Muscle of arm (tissue), 14 donors: Measurements from ENCODE around the gene CCL26. TPM values are rescaled to one million over a fixed set of nuclear protein-coding genes. Genes with fewer than 3 reads are reported as not detected.

Experiments
- DNase-seq: peaks from one replicate; pipeline ENCODE4 v3.0.0-alpha.2; 2013
- long read RNA-seq, 11 donors: transcript quantifications; one replicate each; lab custom pipeline, GENCODE V29; 2026
- polyA plus RNA-seq, 12 donors: library from polyadenylated mRNA; unstranded; fragments of 120-200 nt; gene quantifications; one replicate each; pipeline ENCODE4 v1.2.1, GENCODE V29; 2013; ENCODE audit not compliant: insufficient read length in 12 of 12

Gene CCL26, protein sequence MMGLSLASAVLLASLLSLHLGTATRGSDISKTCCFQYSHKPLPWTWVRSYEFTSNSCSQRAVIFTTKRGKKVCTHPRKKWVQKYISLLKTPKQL
- polyA plus RNA-seq: 1 to 10 TPM in 4 of 12 donors, under 1 TPM in 6, not detected in 2; 0.36 to 2.1 (median 0.91) TPM
- long read RNA-seq, donor 1: 0 reads
- long read RNA-seq, donor 2, partial matches to known transcripts: 0 of 1 reads
- long read RNA-seq, donor 2, other reads (novel, unspliced or antisense): 0 of 1 reads
- long read RNA-seq, donor 3: 0 reads
- long read RNA-seq, donor 4: 0 reads
- long read RNA-seq, donor 5: 0 reads
- long read RNA-seq, donor 6: 0 reads
- long read RNA-seq, donor 7, partial matches to known transcripts: 0 of 1 reads
- long read RNA-seq, donor 7, other reads (novel, unspliced or antisense): 0 of 1 reads
- long read RNA-seq, donor 8, partial matches to known transcripts: 0 of 2 reads
- long read RNA-seq, donor 8, other reads (novel, unspliced or antisense): 0 of 2 reads
- long read RNA-seq, donor 9, partial matches to known transcripts: 0 of 3 reads
- long read RNA-seq, donor 9, other reads (novel, unspliced or antisense): 0 of 3 reads
- long read RNA-seq, donor 10, partial matches to known transcripts: 0 of 1 reads
- long read RNA-seq, donor 10, other reads (novel, unspliced or antisense): 0 of 1 reads
- long read RNA-seq, donor 11: 0 reads

DNA sequence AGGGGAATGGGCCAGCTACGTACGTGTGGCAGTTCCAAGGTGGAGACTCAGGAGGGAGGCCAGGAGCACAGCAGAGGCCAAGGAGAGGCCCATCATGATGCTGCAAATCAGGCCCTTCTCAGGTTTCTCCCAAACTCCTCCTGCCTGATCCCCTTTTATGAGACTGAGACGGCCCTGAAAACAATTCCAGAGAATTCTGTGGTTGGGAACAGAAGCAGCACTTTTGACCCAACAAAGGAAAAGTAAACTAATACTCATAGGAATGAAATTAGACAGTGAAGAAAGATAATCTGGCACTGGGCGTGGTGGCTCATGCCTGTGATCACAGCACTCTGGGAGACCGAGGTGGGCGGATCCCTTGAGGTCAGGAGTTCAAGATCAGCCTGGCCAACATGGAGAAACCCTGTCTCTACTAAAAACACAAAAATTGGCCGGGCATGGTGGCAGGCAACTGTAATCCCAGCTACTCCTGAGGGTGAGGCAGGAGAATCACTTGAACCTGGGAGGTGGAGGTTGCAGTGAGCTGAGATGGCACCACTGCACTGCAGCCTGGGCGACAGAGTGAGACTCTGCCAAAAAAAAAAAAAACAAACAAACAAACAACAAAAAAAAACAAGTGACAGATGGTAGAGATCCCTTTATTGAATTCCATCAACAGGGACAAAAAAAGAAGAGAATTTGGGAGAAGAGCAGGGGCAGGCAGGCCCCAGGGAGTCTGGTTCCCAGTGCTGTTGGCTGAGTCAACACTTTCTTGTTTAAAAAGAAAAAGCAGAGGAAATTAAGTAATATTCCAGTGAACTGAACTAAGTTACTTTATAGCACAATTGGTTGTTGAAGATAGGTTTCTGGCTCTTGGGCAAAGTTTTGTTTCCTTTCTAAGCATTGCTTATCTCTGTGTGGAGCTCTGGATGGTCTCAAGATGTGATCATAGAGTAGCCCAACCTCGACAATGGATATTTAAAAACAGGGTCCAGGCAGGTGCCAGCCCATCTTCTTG is at the start of gene CCL26:
CCL26 (minus strand) TSS at position 131 of the 997 bp plus-strand sequence; CDS start at position 96, 35 bp downstream.
- DNase-seq: no peak

DNA sequence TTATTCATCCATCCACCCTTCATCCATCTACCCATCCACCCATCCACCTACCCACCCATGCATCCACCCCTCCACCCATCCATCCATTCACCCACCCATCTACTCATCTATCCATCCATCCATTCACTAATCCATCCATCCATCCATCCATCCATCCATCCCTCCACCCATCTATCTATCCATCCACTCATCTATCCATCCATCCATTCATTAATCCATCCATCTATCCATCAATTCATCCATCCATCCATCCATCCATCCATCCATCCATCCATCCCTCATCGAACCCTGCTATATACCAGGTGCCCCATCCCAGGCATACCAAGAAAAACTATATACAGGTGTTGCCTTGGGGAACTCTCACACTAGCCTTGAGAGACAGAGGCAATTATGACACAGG is 48.7 kb upstream of the CCL26 start:
- no peak for DNase-seq

DNA sequence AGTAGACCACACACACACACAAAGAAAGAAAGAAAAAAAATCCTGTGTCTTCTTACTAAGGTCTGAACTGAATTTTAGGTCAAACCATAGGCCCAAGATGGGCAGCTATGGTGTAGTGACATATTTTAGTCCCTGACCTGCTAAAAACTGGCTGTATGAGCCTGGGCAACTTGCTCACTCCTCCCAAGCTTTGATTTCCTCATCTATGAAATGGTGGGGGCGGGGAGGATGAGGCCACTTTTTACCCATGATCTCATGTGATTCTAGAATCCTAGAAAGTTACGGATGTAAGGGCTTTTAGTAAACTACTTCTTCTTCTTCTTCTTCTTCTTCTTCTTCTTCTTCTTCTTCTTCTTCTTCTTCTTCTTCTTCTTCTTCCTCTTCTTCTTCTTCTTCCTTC is 47.7 kb upstream of the CCL26 start:
- peak; percentile 12 for DNase-seq

DNA sequence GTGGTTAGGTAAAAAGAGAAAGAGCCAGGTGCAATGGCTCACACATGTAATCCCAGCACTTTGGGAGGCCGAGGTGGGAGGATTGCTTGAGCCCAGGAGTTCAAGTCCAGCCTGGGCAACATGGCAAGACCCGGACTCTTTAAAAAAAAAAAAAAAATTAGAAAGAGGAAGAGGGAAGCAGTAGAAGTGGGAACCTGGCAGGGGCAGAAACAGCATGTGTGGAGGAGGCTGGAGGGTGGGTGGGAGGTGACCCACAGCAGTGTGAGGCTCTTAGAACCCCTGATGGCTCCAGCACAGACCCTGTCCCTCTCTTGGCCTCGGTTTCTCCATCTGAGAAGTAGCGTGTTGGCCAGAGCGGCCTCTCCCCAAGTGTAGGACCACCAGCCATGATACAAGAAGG is 46.5 kb upstream of the CCL26 start:
- no peak for DNase-seq

DNA sequence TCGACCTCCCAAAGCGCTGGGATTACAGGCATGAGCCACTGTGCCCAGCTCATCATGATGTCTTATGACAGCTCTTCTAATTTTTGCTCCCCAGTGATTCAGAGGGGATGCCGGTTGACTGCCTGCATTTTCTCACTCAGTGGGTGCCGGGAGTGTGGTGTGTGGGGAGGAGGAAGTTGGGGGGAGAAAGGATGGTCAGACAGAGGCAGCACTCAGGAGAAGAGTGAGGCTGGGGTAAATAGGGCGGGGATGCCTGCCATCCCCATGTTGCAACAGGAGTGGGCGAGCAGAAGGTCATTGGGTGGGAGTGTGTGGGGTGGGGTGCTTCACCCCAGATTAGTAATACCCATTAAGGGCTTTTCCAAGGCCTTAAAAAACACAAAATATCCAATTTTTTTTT is 45.1 kb upstream of the CCL26 start:
- DNase-seq: no peak

DNA sequence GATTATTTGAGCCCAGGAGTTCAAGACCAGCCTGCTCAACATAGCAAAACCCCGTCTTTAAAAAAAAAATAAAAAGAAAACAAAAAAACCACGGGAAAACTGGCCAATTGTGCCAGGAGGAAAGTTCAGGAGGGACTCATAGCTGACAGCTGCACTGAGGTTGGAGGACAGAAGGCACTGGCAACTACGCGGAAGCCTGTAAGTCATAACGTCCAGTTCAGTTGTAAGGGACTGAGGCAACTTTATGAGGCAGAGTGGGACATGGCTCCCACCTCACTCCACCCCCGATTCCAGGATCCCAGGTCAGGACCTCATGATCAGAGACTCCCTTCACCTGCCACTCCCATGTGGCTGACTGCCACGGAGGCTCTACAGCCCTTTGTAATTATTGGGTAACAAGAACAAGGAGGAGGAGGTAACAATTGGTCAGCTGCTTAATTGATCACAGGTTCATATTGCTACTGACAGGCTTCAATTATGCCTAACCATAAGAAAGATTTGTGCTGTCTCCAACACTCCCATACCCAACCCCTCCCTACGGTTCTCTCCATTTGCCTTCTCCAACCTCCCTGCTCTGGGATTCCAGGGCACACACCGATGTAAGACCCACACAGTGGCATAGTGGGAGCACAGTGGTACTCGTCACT is 43.5 kb upstream of the CCL26 start:
- no peak for DNase-seq

DNA sequence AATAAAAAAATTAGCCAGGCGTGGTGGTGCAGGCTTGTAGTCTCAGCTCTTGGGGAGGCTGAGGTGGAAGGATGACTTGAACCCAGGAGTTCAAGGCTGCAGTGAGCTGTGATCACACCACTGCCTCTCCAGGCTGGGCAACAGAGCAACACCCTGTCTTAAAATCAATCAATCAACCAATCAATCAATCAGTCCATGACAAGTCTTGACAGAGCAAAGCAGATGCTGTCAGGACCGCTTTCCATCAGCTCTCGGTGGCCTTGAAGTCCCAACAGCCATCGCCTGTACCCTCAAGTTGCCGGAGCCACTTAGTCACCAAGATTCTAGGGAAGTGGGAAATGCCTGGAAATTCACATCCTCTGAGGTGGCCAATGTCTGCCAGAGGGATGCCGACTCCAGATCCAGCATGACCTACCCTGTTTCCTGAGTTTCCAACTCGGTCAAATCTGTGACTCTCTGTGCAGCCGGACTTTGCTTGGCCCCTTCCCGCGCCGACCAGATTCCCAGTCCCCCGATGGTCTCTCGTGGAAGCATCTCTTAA is 42.5 kb upstream of the CCL26 start:
- no peak for DNase-seq

DNA sequence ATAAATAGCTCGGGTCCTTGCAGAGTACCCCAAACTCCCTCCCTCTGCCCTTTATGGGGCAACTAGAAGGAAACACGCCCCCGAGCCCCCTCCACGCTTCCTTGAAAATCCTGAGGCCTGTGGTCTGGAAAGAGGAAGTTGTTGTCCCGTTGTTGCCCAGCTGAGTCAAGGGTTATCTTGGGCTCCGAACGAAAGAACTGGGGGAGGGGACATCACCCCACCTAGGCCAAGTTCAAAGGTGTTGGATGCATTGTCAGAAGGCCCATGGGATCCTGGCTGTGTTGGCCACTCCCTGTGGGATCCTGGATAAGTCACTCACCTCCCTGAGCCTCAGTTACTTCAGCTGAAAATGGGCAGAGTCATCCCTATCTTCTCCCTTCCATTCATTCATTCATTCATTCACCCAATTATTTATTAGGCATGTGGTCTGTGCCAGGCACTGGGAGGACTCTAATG is 41.8 kb upstream of the CCL26 start, which contains the start of gene CCL24:
CCL24 (minus strand) TSS at position 26 of the 456 bp plus-strand sequence. CDS start 91 bp downstream, outside the sequence.
- no peak for DNase-seq

DNA sequence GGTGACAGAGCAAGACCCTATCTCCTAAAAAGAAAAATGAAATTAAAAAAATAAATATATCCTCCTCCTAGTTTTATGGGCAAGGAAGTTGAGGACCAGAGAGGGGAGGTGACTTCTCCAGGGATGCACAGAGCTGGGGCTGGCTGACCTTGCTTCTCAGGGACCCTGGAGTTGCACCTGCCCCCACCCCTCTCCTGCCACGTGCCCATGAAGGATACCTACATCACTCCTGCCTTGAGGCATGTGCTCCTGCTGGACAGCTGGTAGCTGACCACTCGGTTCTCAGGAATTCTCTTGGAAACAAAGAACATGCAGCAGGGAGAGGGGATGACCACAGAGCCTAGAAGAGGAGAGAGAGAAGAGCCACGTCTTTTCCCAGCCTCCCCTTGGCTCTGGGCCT is 41.1 kb upstream of the CCL26 start:
- DNase-seq: no peak

DNA sequence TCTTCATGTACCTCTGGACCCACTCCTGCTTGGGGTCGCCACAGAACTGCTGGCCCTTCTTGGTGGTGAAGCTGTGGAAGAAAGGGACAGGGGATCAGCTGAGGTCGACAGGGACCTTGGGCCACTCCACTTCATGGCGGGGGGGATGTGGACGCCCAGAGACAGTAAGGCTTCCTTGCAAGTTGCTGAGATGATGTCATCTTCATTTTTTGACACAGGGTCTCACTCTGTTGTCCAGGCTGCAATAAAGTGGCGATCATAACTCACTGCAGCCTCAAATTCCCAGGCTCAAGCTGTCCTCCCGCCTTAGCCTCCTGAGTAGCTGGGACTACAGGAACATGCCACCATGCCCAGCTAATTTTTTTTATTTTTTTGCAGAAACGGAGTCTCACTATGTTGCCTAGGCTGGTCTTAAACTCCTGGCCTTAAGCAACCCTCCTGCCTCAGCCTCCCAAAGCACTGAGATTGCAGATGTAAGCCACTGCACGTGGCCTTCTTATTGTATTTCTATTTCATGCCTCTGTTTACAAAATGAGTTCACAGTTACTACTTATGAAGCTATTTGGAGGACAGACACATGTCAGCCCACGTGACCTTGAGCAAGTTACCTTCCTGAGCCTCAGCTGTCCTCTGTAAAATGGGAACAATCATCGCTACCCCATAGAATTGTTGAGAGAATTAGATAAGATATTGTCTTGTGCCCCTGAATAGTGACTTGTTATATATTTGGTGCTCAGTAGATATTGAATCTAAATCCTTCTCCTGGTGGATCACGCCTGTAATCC is 40.1 kb upstream of the CCL26 start:
- no peak for DNase-seq

DNA sequence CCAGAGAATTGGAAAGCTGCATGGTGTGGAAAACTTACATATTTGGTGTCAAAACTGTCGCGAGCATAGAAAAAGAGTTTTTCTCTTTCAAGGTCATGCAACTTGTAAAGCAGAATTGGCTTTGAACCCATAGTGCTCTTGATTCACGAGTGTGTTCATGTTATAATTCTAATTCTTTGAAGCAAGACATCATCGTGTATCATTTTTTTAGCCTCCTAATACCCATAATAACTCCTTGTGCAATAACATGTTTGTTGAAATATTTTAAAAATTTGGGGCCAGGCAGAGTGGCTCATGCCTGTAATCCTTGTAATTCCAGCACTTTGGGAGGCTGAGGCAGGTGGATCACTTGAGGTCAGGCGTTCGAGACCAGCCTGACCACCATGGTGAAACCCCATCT is 37.4 kb upstream of the CCL26 start:
- DNase-seq: no peak

DNA sequence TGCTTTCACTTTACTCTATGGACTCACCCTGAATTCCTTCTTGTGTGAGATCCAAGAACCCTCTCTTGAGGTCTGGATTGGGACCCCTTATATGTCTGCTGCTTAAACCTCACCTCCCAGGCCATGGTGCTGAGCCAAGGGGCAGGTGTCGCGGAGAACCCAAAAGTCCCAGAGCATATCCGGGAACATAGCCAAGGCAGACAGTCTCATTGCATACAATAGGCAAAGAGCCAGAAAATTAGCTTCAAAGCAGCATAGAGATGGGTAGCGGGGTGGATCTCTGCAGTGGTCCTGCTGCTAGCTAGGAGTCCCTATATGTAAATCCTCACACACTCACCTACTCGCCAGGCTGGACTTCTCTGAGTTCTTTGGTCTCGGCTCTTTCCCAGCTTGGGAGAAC is 36.1 kb upstream of the CCL26 start:
- DNase-seq: no peak

DNA sequence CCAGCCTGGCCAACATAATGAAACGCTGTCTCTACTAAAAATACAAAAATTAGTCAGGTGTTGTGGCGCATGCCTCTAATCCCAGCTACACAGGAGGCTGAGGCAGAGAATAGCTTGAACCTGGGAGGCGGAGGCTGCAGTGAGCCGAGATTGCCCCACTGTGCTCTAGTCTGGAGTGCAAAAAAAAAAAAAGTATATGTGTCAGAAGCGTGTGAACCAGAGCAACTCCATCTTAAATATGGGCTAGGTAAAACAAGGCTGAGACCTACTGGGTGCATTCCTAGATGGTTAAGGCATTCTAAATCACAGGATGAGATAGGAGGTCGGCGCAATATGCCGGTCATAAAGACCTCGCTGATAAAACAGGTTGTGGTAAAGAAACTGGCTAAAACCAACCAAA is 35.4 kb upstream of the CCL26 start:
- no peak for DNase-seq

DNA sequence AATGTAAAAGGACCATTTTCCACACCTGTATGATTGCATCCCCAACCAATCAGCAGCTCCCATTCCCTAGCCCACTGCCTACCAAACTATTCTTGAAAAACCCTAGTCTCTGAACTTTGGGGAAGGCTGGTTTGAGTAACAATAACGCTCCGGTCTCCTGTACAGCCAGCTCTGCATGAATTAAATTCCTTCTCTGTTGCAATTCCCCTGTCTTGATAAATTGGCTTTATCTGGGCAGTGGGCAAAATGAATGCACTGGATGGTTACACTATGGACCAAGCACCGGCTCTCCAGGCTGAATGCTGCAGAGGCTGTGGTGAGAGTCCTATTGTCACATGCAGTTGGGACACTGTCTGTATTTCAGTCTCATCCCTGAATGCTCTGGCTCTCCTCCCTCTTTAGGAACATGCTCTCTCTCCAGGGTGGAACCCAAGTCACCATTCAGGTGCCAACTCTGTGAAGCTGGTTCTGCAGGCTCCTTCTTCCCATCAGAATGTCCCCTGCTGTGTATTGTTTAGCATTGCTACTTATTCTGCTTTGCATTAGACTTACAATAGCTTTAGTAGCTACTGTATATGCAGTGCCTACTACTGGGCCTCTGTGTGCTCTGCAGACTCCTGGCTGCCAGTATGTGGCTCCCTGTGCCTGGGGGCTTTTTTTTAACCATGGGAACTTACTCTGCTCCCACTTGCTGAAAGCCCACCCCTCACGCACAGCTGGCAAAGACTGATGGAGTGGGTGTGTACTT is 34.7 kb upstream of the CCL26 start:
- DNase-seq: no peak

DNA sequence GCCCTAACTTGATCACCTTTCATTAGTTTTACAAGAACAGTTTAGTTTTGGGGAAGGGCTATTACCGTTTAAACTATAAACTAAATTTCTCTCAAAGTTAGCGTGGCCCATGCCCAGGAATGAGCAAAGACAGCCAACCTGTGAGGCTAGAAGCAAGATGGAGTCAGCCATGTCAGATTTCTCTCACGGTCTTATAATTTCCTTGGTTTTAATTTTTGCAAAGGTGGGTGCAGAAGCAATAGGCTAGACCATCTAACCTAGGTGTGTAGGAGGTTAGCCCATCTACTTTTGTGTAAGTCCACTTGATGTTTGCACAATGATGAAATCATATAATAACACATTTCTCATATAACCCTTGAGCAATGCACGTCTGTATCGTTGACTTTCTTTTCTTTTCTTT is 32.7 kb upstream of the CCL26 start:
- DNase-seq: no peak

DNA sequence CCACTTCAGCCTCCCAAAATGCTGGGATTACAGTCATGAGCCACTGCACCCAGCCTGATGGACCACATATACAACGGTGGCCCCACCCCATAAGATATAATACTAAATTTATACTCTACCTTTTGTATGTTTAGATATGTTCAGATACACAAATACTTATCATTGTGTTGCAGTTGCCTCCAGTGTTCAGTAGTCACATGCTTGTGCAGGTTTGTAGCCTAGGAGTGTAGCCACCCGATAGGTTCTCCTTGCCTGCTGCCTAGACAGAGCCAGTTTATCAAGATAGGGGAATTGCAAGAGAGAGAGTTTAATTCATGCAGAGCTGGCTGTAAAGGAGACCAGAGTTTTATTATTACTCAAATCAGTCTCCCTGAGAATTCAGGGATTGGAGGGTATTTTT is 32.0 kb upstream of the CCL26 start:
- no peak for DNase-seq

DNA sequence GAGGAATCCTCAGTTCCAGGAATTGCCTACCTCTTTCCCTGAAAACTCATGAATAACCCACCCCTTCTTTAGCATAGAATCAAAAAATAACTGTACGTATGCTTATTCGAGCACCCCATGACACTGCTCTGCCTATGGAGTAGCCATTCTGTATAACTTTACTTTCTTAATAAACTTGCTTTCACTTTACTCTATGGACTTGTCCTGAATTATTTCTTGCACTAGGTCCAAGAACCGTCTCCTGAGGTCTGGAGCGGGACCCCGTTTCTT is 30.5 kb upstream of the CCL26 start:
- DNase-seq: no peak

DNA sequence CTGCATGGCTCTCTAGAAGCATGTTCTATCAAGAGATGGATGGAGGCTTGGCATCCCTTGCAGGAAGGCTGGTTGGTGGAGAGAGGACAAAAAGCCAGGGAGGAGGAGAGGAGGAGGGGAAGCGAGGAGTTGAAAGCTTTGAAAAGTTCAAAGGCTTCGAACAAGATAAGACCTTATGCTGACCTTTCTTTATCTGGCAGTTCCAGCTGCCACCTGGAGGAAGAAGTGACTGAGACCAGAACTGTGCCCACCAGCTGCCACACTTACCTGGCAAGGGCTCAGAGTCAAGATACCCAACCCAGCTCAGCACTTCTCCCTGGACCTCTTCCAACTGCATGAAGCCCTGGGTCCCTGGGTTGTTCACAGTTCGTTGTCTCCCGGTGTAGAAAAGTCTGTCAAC is 26.8 kb upstream of the CCL26 start:
- no peak for DNase-seq

DNA sequence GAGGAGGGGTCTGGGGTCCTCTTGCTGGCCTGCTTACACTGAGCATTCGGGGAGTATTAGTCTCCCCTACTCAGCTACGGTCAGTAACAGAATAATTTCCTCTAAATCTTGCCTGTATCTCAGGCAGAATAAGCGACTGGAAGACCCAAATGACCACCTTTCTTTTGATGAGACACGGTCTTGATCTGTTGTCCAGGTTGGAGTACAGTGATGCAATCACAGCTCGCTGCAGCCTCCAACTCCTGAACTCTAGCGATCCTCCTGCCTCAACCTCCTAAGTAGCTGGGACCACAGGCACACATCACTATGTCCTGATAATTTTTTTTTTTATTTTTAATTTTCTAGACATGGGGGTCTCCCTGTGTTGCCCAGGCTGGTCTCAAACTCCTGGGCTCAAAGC is 24.4 kb upstream of the CCL26 start:
- DNase-seq: no peak

DNA sequence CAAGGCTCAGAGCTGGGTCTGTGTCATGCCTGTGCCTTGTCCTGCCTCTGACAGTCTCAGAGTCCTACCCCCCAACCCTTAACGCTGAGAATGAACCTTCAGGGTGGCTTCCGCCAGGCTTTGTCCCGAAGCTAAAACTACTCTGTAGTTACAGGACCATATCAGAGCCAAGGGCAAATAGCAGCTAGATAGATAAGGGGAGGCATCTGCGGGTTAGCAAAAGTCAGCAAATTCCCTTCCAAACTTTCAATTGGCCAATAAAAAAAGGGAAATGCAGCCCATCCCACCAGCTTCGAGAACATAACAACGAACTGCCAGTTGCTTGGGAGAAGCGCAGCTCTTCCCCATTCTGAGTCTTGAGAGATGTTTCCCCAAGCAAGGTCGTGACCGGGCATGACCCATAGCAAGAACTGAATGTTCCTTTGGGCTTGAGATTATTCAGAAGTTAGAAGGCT is 23.8 kb upstream of the CCL26 start:
- no peak for DNase-seq
